ENCODE results near the gene VAMP5. TPM values are rescaled to one million over a fixed set of nuclear protein-coding genes. Genes with fewer than 3 reads are reported as not detected.
A peak's percentile ranks its signal among the peaks of the same experiment; 100 is the strongest.
"Not testable (repeated sequence)": the region's sequence is repeated elsewhere in the genome, so short reads cannot be mapped to it uniquely, and the experiment has no call there.

VAMP5 gene
- total RNA-seq, 1 donor from 2014 or later, result 4.2 TPM

DNA sequence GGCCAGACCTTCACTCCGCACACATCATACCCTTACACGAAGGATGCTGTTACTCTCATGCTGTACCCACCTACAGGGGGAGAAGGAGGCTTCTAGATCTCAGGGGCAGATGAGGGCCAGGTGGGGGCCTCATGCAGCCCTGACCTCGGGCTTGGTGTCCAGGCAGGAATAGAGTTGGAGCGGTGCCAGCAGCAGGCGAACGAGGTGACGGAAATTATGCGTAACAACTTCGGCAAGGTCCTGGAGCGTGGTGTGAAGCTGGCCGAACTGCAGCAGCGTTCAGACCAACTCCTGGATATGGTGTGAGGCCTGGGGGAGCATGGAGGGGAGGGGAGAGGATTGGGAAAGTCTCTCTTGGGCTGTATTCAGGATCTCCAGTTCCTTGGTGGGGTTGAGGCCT, 7.3 kb downstream of the VAMP5 start:
- Mint-ChIP-seq H3K4me3 (ENCODE audit: low read depth) (no peak overlapping the region), H3K27ac (no peak overlapping the region), H3K36me3 (ENCODE audit: insufficient read depth) (no peaks in the 10 kb centered on the region), H3K9me3 (ENCODE audit: low read depth) (no peaks in the 10 kb centered on the region), H3K4me1 (ENCODE audit: low read depth) (peaks cover 30% of the 10 kb centered on the region), H3K27me3 (no peaks in the 10 kb centered on the region)
- DNase-seq (ENCODE audit: low spot score, unreplicated experiment), result no peak
- TF ChIP-seq, protein P1, sequence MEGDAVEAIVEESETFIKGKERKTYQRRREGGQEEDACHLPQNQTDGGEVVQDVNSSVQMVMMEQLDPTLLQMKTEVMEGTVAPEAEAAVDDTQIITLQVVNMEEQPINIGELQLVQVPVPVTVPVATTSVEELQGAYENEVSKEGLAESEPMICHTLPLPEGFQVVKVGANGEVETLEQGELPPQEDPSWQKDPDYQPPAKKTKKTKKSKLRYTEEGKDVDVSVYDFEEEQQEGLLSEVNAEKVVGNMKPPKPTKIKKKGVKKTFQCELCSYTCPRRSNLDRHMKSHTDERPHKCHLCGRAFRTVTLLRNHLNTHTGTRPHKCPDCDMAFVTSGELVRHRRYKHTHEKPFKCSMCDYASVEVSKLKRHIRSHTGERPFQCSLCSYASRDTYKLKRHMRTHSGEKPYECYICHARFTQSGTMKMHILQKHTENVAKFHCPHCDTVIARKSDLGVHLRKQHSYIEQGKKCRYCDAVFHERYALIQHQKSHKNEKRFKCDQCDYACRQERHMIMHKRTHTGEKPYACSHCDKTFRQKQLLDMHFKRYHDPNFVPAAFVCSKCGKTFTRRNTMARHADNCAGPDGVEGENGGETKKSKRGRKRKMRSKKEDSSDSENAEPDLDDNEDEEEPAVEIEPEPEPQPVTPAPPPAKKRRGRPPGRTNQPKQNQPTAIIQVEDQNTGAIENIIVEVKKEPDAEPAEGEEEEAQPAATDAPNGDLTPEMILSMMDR (IDR thresholded peaks at IDR 0.05; ENCODE audit: unreplicated experiment), result no peak

GRCh38 chr2:85592299-85592698, 8.1 kb downstream of the VAMP5 start:
- H3K4me1 Mint-ChIP-seq (ENCODE audit: low read depth), result peaks cover 30% of the 10 kb centered on the region
- H3K9me3 Mint-ChIP-seq (ENCODE audit: low read depth); H3K4me3 Mint-ChIP-seq (ENCODE audit: low read depth); DNase-seq (ENCODE audit: low spot score, unreplicated experiment); H3K27me3 Mint-ChIP-seq; H3K36me3 Mint-ChIP-seq (ENCODE audit: insufficient read depth); H3K27ac Mint-ChIP-seq: not testable (repeated sequence)

GRCh38 chr2:85593023-85593422, 8.8 kb downstream of the VAMP5 start:
- Mint-ChIP-seq H3K4me3 (ENCODE audit: low read depth) (no peak overlapping the region), H3K27ac (no peak overlapping the region), H3K9me3 (ENCODE audit: low read depth) (no peaks in the 10 kb centered on the region), H3K36me3 (ENCODE audit: insufficient read depth) (no peaks in the 10 kb centered on the region), H3K4me1 (ENCODE audit: low read depth) (peaks cover 26% of the 10 kb centered on the region), H3K27me3 (no peaks in the 10 kb centered on the region)
- TF ChIP-seq, protein P1 (IDR thresholded peaks at IDR 0.05; ENCODE audit: unreplicated experiment), result no peak
- no peak for DNase-seq (ENCODE audit: low spot score, unreplicated experiment)

- Mint-ChIP-seq H3K27ac (peak overlapping the region; percentile 97), H3K4me1 (ENCODE audit: low read depth) (peaks cover 25% of the 10 kb centered on the region), H3K36me3 (ENCODE audit: insufficient read depth) (no peaks in the 10 kb centered on the region), H3K27me3 (no peaks in the 10 kb centered on the region), H3K4me3 (ENCODE audit: low read depth) (peak overlapping the region; percentile 98), H3K9me3 (ENCODE audit: low read depth) (no peaks in the 10 kb centered on the region)
- TF ChIP-seq, protein P1 (IDR thresholded peaks at IDR 0.05; ENCODE audit: unreplicated experiment), result no peak
- DNase-seq (ENCODE audit: low spot score, unreplicated experiment), result no peak
Observed at GRCh38 chr2:85594715-85595300, 10.6 kb downstream of the VAMP5 start.

DNA sequence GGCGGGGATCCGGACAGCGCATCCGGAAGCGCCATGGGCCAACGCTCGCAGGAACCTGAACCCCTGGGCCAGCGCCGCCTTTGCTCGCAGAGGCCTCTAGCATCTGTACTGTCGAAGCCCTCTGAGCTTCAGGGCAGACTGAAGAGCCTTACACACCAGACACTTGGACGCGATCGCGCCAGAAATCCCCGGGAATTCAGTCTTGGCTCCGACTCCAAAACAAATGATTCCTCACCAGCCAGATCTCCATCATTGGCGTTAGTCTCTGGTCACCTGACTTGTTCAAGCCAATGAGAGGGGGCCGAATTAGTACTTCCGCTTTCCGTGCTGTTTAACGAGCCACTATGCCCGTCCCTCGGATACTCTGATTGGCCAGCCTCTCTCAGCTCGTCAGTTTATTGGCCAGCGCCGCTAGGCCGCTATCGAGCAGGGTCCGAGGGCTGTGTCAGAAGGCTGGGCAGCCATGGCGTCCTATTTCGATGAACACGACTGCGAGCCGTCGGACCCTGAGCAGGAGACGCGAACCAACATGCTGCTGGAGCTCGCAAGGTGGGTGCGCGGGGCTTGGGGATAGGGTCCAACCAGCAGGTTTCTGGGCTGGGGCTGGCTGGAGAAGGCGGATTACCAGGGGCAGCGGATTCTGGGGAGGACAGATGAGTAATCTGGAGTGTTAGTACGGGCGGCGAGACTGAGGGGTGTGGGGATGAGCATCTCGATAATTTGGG, 11.2 kb downstream of the VAMP5 start, which contains the start of gene RNF181:
Gene RNF181, plus strand, starts transcription at position 445 of the 725 bp plus-strand sequence. Its CDS starts 19 bp downstream, at position 464.
- H3K4me3 Mint-ChIP-seq (ENCODE audit: low read depth), result peak within 1 kb of the TSS; percentile 98
- TF ChIP-seq, protein P1 (IDR thresholded peaks at IDR 0.05; ENCODE audit: unreplicated experiment), result no peak
- no peaks in the 10 kb centered on the region for H3K36me3 Mint-ChIP-seq (ENCODE audit: insufficient read depth)
- H3K27me3 Mint-ChIP-seq, result no peaks in the 10 kb centered on the region
- peak within 1 kb of the TSS; percentile 97 for H3K27ac Mint-ChIP-seq
- peak; percentile 77 for DNase-seq (ENCODE audit: low spot score, unreplicated experiment)
- no peaks in the 10 kb centered on the region for H3K9me3 Mint-ChIP-seq (ENCODE audit: low read depth)
- peaks cover 18% of the 10 kb centered on the region for H3K4me1 Mint-ChIP-seq (ENCODE audit: low read depth)

GRCh38 chr2:85596026-85596333, 11.7 kb downstream of the VAMP5 start:
- Mint-ChIP-seq H3K36me3 (ENCODE audit: insufficient read depth) (no peaks in the 10 kb centered on the region), H3K27me3 (no peaks in the 10 kb centered on the region), H3K4me3 (ENCODE audit: low read depth) (peak overlapping the region; percentile 98), H3K27ac (peak overlapping the region; percentile 97), H3K4me1 (ENCODE audit: low read depth) (peaks cover 14% of the 10 kb centered on the region), H3K9me3 (ENCODE audit: low read depth) (no peaks in the 10 kb centered on the region)
- TF ChIP-seq, protein P1 (IDR thresholded peaks at IDR 0.05; ENCODE audit: unreplicated experiment), result no peak
- no peak for DNase-seq (ENCODE audit: low spot score, unreplicated experiment)

Measured in progenitor cell of endocrine pancreas (in vitro differentiated cells).